T follicular helper cell (primary cell): ENCODE results near the gene AQP9.

Experiments
- DNase-seq: peaks from one replicate; pipeline ENCODE4 v3.0.0-alpha.2; 2020; ENCODE audit warnings: low read depth

AQP9 gene

GRCh38 chr15:58227706-58228543 lies 89.7 kb downstream of the AQP9 start:
- peak; percentile 41 for DNase-seq

- DNase-seq, result no peak
Measured at GRCh38 chr15:58228718-58229117, 90.5 kb downstream of the AQP9 start.

- DNase-seq, result no peak
Measured at GRCh38 chr15:58229297-58229768, 91.2 kb downstream of the AQP9 start.

GRCh38 chr15:58232281-58233065 lies 94.3 kb downstream of the AQP9 start:
- DNase-seq, result no peak

GRCh38 chr15:58233341-58233740 lies 95.2 kb downstream of the AQP9 start:
- no peak for DNase-seq
